ENCODE measurements around the gene PIGL.

Gene PIGL

DNA sequence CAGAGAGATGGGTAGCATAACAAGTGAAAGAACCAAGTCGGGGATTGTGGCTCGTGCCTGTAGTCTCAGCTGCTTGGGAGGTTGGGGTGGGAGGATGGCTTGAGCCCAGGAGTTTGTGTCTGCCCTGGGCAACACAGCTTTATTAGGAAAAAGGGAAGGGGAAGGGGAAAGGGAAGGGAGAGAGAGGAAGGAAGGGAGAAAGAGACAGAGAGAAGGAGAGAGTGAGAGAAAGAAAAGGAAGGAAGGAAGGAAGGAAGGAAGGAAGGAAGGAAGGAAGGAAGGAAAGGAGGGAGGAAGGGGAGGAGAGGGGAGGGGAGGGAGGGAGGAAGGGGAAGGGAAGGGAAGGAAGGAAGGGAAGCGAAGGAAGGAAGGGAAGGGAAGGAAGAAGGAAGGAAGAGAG lies 103.0 kb downstream of the PIGL start:
- peaks cover 3% of the 10 kb centered on the region for H3K36me3 ChIP-seq (ENCODE audit: control insufficient read depth, low read depth, low read length)
- H3K4me1 ChIP-seq (ENCODE audit: control insufficient read depth, low read depth, low read length), result no peaks in the 10 kb centered on the region
- H3K27me3 ChIP-seq (ENCODE audit: control insufficient read depth, insufficient read depth, low read length), result no peaks in the 10 kb centered on the region
- no peak overlapping the region for H3K4me3 ChIP-seq (ENCODE audit: low read length)
- H3K9me3 ChIP-seq (ENCODE audit: control insufficient read depth, low read depth, low read length), result no peaks in the 10 kb centered on the region
- no peak overlapping the region for H3K27ac ChIP-seq (ENCODE audit: low read length)
- H3K9ac ChIP-seq (ENCODE audit: low read length), result no peak overlapping the region

DNA sequence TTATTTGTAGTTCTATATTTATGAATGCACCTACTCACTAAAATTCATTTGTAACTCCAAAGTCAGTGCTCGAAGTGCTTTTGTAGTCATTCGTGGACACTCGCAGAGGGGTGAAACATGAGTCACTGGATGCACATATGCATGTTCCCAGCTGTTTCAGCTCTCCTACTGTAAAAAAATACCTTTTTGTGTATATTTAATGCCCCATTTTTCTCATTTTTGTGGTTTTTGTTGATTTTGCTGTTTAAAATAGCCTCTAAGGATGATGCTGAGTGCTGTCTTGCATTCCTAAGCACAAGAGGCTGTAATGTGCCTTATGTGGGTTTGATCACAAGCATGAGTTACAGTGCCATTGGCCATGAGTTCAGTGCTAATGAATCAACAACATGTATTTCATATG lies 105.6 kb downstream of the PIGL start:
- Histone ChIP-seq H3K27ac (ENCODE audit: low read length) (no peak overlapping the region), H3K27me3 (ENCODE audit: control insufficient read depth, insufficient read depth, low read length) (no peaks in the 10 kb centered on the region), H3K9ac (ENCODE audit: low read length) (no peak overlapping the region), H3K4me1 (ENCODE audit: control insufficient read depth, low read depth, low read length) (no peaks in the 10 kb centered on the region), H3K4me3 (ENCODE audit: low read length) (no peak overlapping the region), H3K9me3 (ENCODE audit: control insufficient read depth, low read depth, low read length) (no peaks in the 10 kb centered on the region), H3K36me3 (ENCODE audit: control insufficient read depth, low read depth, low read length) (peaks cover 15% of the 10 kb centered on the region)

DNA sequence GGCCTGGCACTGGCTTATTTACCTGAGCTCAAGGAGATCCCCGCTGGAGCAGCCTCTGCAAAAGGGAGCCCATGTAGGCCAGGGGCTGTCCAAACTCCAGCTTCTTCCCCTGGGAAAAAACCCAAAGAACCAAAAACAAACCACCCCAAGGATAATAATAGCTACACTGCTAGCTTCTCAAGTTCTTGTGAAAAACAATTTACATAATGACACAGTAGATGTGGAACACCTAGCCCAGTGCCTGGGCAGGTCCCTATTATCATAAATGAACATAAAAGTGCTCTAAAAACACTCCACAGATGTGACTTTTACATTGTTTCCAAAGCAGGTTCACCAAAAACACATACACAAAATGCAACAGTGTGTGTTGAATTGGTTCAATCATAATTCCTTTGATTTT lies 109.0 kb downstream of the PIGL start:
- H3K36me3 ChIP-seq (ENCODE audit: control insufficient read depth, low read depth, low read length), result peaks cover 15% of the 10 kb centered on the region
- H3K27me3 ChIP-seq (ENCODE audit: control insufficient read depth, insufficient read depth, low read length), result no peaks in the 10 kb centered on the region
- no peak overlapping the region for H3K27ac ChIP-seq (ENCODE audit: low read length)
- no peak overlapping the region for H3K9ac ChIP-seq (ENCODE audit: low read length)
- no peak overlapping the region for H3K4me3 ChIP-seq (ENCODE audit: low read length)
- H3K4me1 ChIP-seq (ENCODE audit: control insufficient read depth, low read depth, low read length), result no peaks in the 10 kb centered on the region
- H3K9me3 ChIP-seq (ENCODE audit: control insufficient read depth, low read depth, low read length), result no peaks in the 10 kb centered on the region

DNA sequence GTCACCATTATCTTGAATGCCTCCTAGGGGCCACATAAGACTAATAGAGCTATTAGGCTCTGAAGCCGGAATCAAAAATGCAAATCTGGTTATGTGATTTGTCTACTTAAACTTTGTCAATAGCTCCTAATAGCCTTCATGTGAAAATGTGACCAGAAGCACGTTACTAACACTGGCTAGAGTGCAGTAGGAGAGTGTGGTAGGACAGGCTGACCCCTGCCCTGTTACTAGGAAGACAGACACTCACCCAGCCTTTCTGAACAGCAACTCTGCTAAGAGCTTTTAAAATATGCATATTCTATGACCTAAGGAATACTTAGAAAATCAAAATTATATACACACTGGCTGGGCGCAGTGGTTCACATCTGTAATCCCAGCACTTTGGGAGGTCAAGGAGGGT lies 110.0 kb downstream of the PIGL start:
- H3K9me3 ChIP-seq (ENCODE audit: control insufficient read depth, low read depth, low read length), result no peaks in the 10 kb centered on the region
- H3K9ac ChIP-seq (ENCODE audit: low read length), result no peak overlapping the region
- H3K4me3 ChIP-seq (ENCODE audit: low read length), result no peak overlapping the region
- no peak overlapping the region for H3K27ac ChIP-seq (ENCODE audit: low read length)
- no peaks in the 10 kb centered on the region for H3K27me3 ChIP-seq (ENCODE audit: control insufficient read depth, insufficient read depth, low read length)
- no peaks in the 10 kb centered on the region for H3K4me1 ChIP-seq (ENCODE audit: control insufficient read depth, low read depth, low read length)
- H3K36me3 ChIP-seq (ENCODE audit: control insufficient read depth, low read depth, low read length), result peaks cover 15% of the 10 kb centered on the region

DNA sequence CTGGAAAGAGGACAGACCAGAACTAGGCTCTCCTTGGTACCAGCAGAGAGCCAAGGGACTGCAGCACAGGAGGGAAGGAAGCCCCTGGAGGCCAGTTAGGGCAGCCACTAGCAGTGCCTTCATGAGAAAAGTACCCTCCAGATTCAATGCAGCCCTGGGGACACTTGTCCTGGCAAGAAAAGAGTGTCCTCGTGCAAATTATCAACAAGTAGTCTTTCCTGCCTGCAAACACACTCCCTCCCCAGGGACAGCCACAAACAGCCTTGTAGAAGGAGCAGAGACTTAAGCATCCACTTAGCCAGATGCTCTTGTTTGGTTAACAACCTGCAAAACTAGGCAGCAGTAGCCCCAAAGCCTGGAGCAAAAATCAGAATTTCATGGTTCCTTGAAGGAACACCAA lies 112.0 kb downstream of the PIGL start:
- no peaks in the 10 kb centered on the region for H3K4me1 ChIP-seq (ENCODE audit: control insufficient read depth, low read depth, low read length)
- H3K9ac ChIP-seq (ENCODE audit: low read length), result no peak overlapping the region
- no peak overlapping the region for H3K4me3 ChIP-seq (ENCODE audit: low read length)
- H3K27ac ChIP-seq (ENCODE audit: low read length), result no peak overlapping the region
- H3K27me3 ChIP-seq (ENCODE audit: control insufficient read depth, insufficient read depth, low read length), result no peaks in the 10 kb centered on the region
- peaks cover 15% of the 10 kb centered on the region for H3K36me3 ChIP-seq (ENCODE audit: control insufficient read depth, low read depth, low read length)
- H3K9me3 ChIP-seq (ENCODE audit: control insufficient read depth, low read depth, low read length), result no peaks in the 10 kb centered on the region

DNA sequence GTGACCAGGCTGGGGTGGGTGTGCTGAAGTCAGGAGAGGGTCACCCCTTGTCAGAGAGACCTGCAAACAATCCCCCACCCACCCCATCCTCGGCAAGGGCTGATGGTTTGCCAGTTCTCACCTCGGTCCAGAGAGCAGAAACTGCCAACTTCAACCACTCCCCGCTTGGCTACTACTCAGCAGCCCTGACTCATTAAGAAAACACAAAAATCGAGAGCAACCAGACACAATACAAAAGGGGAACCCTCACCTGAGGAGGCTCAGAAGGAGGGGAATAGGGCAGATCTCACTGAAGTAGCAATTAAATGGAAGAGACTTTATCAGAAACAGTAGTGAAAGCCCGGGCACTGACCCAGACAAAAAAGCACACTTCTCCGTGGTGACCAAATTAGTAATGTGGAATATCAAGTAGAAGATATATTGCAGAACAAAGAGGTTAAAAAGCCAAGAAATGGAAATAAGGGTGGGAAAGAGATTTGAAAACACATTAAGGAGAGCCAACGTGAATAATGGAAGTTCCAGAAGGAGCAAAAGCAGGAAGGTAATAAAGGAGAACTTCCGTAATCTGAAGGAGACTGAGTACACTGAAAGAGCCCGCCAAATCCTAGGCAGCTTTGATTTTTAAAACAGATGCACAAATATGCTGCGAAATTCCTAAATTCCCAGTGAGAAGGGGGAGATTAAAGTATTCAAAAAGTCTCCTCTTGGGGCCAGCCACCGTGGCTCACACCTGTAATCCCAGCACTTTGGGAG lies 112.7 kb downstream of the PIGL start:
- Histone ChIP-seq H3K9ac (ENCODE audit: low read length) (no peak overlapping the region), H3K4me1 (ENCODE audit: control insufficient read depth, low read depth, low read length) (no peaks in the 10 kb centered on the region), H3K27ac (ENCODE audit: low read length) (no peak overlapping the region), H3K27me3 (ENCODE audit: control insufficient read depth, insufficient read depth, low read length) (no peaks in the 10 kb centered on the region), H3K36me3 (ENCODE audit: control insufficient read depth, low read depth, low read length) (peaks cover 15% of the 10 kb centered on the region), H3K4me3 (ENCODE audit: low read length) (no peak overlapping the region), H3K9me3 (ENCODE audit: control insufficient read depth, low read depth, low read length) (no peaks in the 10 kb centered on the region)

DNA sequence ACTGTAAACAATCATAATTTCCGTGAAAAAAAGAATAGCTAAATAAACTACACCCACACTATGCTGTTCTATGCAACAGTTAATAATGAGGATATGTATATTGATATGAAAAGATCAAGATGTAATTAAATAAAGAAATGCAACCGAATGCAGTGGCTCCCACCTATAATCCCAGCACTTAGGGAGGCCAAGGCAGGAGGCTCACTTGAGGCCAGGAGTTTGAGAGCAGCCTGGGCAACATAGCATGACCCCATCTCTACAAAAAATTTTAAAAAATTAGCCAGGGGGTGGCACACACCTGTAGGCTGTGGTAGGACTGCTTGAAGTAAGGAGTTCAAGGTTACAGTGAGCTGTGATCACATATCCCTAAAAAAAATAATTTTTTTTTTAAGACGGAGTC lies 121.4 kb downstream of the PIGL start:
- Histone ChIP-seq H3K4me1 (ENCODE audit: control insufficient read depth, low read depth, low read length) (no peaks in the 10 kb centered on the region), H3K9me3 (ENCODE audit: control insufficient read depth, low read depth, low read length) (no peaks in the 10 kb centered on the region), H3K27ac (ENCODE audit: low read length) (no peak overlapping the region), H3K9ac (ENCODE audit: low read length) (no peak overlapping the region), H3K36me3 (ENCODE audit: control insufficient read depth, low read depth, low read length) (peaks cover 10% of the 10 kb centered on the region), H3K4me3 (ENCODE audit: low read length) (no peak overlapping the region), H3K27me3 (ENCODE audit: control insufficient read depth, insufficient read depth, low read length) (no peaks in the 10 kb centered on the region)

DNA sequence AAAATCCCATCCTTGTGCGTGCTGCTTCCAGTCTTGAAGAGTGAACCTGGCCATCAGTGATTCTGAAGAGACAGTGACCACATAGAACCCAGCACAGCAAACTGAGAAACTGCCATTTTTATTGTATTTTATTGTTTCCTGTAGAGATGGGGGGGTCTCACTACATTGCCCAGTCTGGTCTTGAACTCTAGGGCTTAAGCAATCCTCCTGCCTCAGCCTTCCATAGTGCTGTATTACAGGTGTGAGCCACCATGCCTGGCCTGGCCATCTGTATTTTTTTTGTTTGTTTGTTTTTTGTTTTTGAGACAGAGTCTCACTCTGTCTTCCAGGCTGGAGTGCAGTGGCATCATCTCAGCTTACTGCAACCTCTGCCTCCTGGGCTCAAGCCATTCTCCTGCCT lies 122.4 kb downstream of the PIGL start:
- Histone ChIP-seq H3K27ac (ENCODE audit: low read length) (no peak overlapping the region), H3K9ac (ENCODE audit: low read length) (no peak overlapping the region), H3K4me1 (ENCODE audit: control insufficient read depth, low read depth, low read length) (no peaks in the 10 kb centered on the region), H3K36me3 (ENCODE audit: control insufficient read depth, low read depth, low read length) (peaks cover 19% of the 10 kb centered on the region), H3K27me3 (ENCODE audit: control insufficient read depth, insufficient read depth, low read length) (no peaks in the 10 kb centered on the region), H3K9me3 (ENCODE audit: control insufficient read depth, low read depth, low read length) (no peaks in the 10 kb centered on the region), H3K4me3 (ENCODE audit: low read length) (no peak overlapping the region)

DNA sequence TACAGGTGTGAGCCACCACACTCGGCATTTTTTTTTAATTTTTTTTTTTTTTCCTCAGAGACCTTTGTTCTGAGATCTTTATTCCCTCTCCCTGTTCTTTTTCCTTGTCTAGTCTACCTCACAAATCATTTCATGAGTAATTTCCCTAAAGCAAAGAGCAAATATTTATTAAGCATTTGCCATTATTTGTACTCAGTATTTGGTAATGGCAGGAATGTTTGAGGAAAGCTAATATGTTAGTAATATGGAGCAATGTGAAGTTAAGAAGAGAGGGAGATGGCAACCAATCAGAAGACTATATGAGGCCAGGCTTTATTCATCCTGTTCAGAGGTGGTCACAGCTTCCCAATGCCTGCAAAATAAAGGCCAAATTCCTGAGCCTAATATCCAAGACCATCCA lies 122.9 kb downstream of the PIGL start:
- Histone ChIP-seq H3K36me3 (ENCODE audit: control insufficient read depth, low read depth, low read length) (peaks cover 20% of the 10 kb centered on the region), H3K9ac (ENCODE audit: low read length) (no peak overlapping the region), H3K27ac (ENCODE audit: low read length) (no peak overlapping the region), H3K27me3 (ENCODE audit: control insufficient read depth, insufficient read depth, low read length) (no peaks in the 10 kb centered on the region), H3K4me3 (ENCODE audit: low read length) (no peak overlapping the region), H3K4me1 (ENCODE audit: control insufficient read depth, low read depth, low read length) (no peaks in the 10 kb centered on the region), H3K9me3 (ENCODE audit: control insufficient read depth, low read depth, low read length) (no peaks in the 10 kb centered on the region)

DNA sequence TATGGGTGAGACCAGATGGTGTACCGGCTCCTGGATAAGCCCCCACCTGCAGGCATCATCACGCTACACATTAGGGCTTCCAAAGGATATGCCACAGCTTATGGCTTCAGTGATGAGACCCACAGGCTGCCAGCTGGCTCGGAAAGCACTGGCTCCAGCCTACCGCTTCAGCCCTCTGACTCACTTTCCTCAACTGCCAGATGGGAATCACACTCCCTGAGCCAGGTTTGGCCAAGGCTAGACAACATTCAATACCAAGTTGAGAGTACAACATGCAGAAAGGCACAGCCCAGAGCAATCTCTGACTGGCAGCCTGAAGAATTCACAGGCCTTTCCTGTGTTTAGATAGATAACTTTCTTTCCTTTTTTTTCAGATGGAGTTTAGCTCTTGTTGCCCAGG lies 126.0 kb downstream of the PIGL start:
- Histone ChIP-seq H3K36me3 (ENCODE audit: control insufficient read depth, low read depth, low read length) (peaks cover 43% of the 10 kb centered on the region), H3K27me3 (ENCODE audit: control insufficient read depth, insufficient read depth, low read length) (no peaks in the 10 kb centered on the region), H3K4me1 (ENCODE audit: control insufficient read depth, low read depth, low read length) (no peaks in the 10 kb centered on the region), H3K4me3 (ENCODE audit: low read length) (no peak overlapping the region), H3K27ac (ENCODE audit: low read length) (no peak overlapping the region), H3K9me3 (ENCODE audit: control insufficient read depth, low read depth, low read length) (no peaks in the 10 kb centered on the region), H3K9ac (ENCODE audit: low read length) (no peak overlapping the region)

DNA sequence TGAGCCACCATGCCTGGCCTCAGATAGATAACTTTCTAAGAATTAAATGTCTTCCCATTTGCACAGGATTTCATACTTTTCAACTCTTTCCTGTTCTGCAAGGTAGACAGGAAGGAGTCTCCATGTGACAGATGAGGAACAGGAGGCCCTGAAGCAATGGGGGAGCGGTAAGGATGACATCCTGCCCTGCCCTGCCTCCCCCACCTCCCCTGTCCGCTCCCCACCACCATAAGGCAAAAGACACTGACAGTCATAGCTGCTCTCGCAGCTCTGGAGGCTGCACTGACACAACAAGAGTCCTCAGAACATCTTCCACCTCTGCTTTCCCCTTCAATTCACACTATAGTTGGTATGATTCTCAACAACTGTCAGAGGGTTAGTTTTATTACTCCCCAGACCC lies 126.6 kb downstream of the PIGL start:
- no peak overlapping the region for H3K9ac ChIP-seq (ENCODE audit: low read length)
- H3K4me3 ChIP-seq (ENCODE audit: low read length), result no peak overlapping the region
- H3K27ac ChIP-seq (ENCODE audit: low read length), result no peak overlapping the region
- H3K36me3 ChIP-seq (ENCODE audit: control insufficient read depth, low read depth, low read length), result peaks cover 49% of the 10 kb centered on the region
- no peaks in the 10 kb centered on the region for H3K4me1 ChIP-seq (ENCODE audit: control insufficient read depth, low read depth, low read length)
- H3K9me3 ChIP-seq (ENCODE audit: control insufficient read depth, low read depth, low read length), result no peaks in the 10 kb centered on the region
- no peaks in the 10 kb centered on the region for H3K27me3 ChIP-seq (ENCODE audit: control insufficient read depth, insufficient read depth, low read length)

DNA sequence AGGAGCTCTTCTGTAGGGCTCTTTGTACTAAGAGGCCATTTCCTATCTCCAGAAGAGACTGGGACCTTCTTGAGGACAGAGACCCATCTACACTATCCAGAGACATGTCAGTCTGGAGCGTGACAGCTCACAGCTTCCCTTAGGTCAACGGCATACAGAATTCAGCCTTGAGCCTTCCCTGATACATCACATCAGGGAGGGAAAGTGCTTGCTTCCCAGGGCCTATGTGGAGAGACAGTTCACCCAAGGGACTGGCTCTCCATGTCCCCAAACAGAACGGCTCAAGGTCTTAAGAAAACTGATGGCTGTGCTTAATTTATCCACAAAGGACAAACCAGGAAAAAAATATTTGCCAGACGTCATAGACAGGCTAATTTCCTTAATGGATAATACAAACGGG lies 128.6 kb downstream of the PIGL start:
- Histone ChIP-seq H3K36me3 (ENCODE audit: control insufficient read depth, low read depth, low read length) (peaks cover 63% of the 10 kb centered on the region), H3K4me3 (ENCODE audit: low read length) (no peak overlapping the region)

More for the DNA sequence above, 128.6 kb downstream of the PIGL start:
- Histone ChIP-seq H3K27me3 (ENCODE audit: control insufficient read depth, insufficient read depth, low read length) (no peaks in the 10 kb centered on the region), H3K9ac (ENCODE audit: low read length) (no peak overlapping the region), H3K27ac (ENCODE audit: low read length) (no peak overlapping the region), H3K9me3 (ENCODE audit: control insufficient read depth, low read depth, low read length) (no peaks in the 10 kb centered on the region), H3K4me1 (ENCODE audit: control insufficient read depth, low read depth, low read length) (no peaks in the 10 kb centered on the region)
